Measurements from ENCODE around the gene OLA1. TPM values are rescaled to one million over a fixed set of nuclear protein-coding genes. Genes with fewer than 3 reads are reported as not detected.

The OLA1 gene
- total and polyA plus RNA-seq, 2 of the 4 experiments (the other 2 are of a cell fraction) = 54.7 to 71.2 TPM

- dilution Hi-C loops (cut with HindIII; ENCODE audit: low sequenced_read_pairs, unreplicated experiment) (no loop called here), in situ Hi-C loops (cut with MboI; ENCODE audit: low sequenced_read_pairs) (no loop called here), intact Hi-C loops (cut with micrococcal nuclease) (no loop called here)
- TF ChIP-seq MAFK (IDR thresholded peaks at IDR 0.05; ENCODE audit: low read depth, low read length) (no peak), RCOR1 (IDR thresholded peaks at IDR 0.05; ENCODE audit: insufficient replicate concordance, low read length) (no peak), BHLHE40 (IDR thresholded peaks at IDR 0.05; ENCODE audit: low read depth, low read length) (no peak), ELK1 (IDR thresholded peaks at IDR 0.05; ENCODE audit: borderline replicate concordance, low read depth, low read length) (no peak), MXI1 (IDR thresholded peaks at IDR 0.05; ENCODE audit: borderline replicate concordance, low read depth, low read length) (no peak), NFE2L2 (IDR thresholded peaks at IDR 0.05; ENCODE audit: low read depth, low read length) (no peak), MAZ (IDR thresholded peaks at IDR 0.05; ENCODE audit: borderline replicate concordance, low read depth, low read length) (no peak), RFX5 (IDR thresholded peaks at IDR 0.05; ENCODE audit: low read depth, low read length) (no peak)
- H4K91ac ChIP-seq (ENCODE audit: insufficient read depth, low read depth, low read length) = no peak overlapping the region
- peak; percentile 5 for DNase-seq
- peaks cover 3% of the 10 kb centered on the region in 2 experiments; a peak in 2 of 4 replicates for H3K79me1 ChIP-seq (ENCODE audit: low read depth in 1 of 2, low read length in 2 of 2)
- no peak overlapping the region for H3K4me2 ChIP-seq (ENCODE audit: low read depth, low read length)
- no peak overlapping the region for H3K9ac ChIP-seq (ENCODE audit: low read depth, low read length)
- no peak overlapping the region for H2AFZ ChIP-seq (replicated peaks; ENCODE audit: low read length, poor library complexity)
- no peak overlapping the region for H2AK5ac ChIP-seq (ENCODE audit: low read depth, low read length)
- H3K9me1 ChIP-seq (ENCODE audit: insufficient read depth, low read length) = no peaks in the 10 kb centered on the region
- no peak overlapping the region for H4K5ac ChIP-seq (ENCODE audit: low read depth, low read length)
- no peak overlapping the region for H4K8ac ChIP-seq (ENCODE audit: low read depth in 2 of 2, low read length in 2 of 2)
- POLR2A ChIA-PET (ENCODE audit: unreplicated experiment) = no interaction called here
- no peaks in the 10 kb centered on the region for H4K20me1 ChIP-seq (ENCODE audit: insufficient read depth, low read length)
- H3K36me3 ChIP-seq (ENCODE audit: control insufficient read depth, insufficient read depth, low read length) = no peaks in the 10 kb centered on the region
- ATAC-seq (ENCODE audit: low read depth) = no peak; the same call in 1 of the 2 replicates
- H2BK5ac ChIP-seq (ENCODE audit: low read depth, low read length, poor library complexity, severe bottlenecking) = no peak overlapping the region
- H3K18ac ChIP-seq (ENCODE audit: low read depth, low read length) = no peak overlapping the region
- H2BK20ac ChIP-seq (ENCODE audit: low read depth, low read length) = no peak overlapping the region
- no peaks in the 10 kb centered on the region for H3K9me3 ChIP-seq (ENCODE audit: control insufficient read depth, insufficient read depth, low read length)
- H3K23ac ChIP-seq (ENCODE audit: low read depth, low read length) = no peak overlapping the region
- H2BK120ac ChIP-seq (ENCODE audit: low read depth, low read length) = no peak overlapping the region
- no peak overlapping the region for H2BK15ac ChIP-seq (ENCODE audit: low read depth, low read length)
- no peaks in the 10 kb centered on the region for H3K27me3 ChIP-seq (ENCODE audit: control insufficient read depth, insufficient read depth, low read length)
- H2AK9ac ChIP-seq (replicated peaks; ENCODE audit: low read depth, low read length, poor library complexity) = no peak overlapping the region
- H3K56ac ChIP-seq (ENCODE audit: extremely low read depth, insufficient read depth, low read length) = no peak overlapping the region
- WGBS, 2 experiments (ENCODE audit: extremely low coverage in 2 of 2, insufficient read length in 1 of 2) = no CpG with 5 or more reads among the region's 5 CpGs
- H3K4me3 ChIP-seq (ENCODE audit: insufficient read depth, low read depth, low read length) = no peak overlapping the region
- CTCF ChIA-PET = no interaction called here
- no peak overlapping the region for H3K4ac ChIP-seq (ENCODE audit: low read depth, low read length)
- H3K14ac ChIP-seq (replicated peaks; ENCODE audit: low read depth, low read length) = 0 out of 2 replicates have a peak overlapping the region, but pooled peaks have one; percentile 25
- peaks cover 5% of the 10 kb centered on the region; the same call in 1 of the 2 replicates for H3K4me1 ChIP-seq (ENCODE audit: control insufficient read depth, insufficient read depth, low read length)
- H3K27ac ChIP-seq (ENCODE audit: insufficient read depth, low read length) = no peak overlapping the region
- no TSS peak for BruUV-seq (replicated peaks)
Measured at GRCh38 chr2:174124181-174124580, 124.2 kb downstream of the OLA1 start.

Measured in IMR-90 (cell line).